ENCODE data around the gene MANEAL. TPM values are rescaled to one million over a fixed set of nuclear protein-coding genes. Genes with fewer than 3 reads are reported as not detected.

Gene MANEAL
- total and polyA plus RNA-seq, 2 of the 13 experiments (the other 11 are each of a cell fraction or from before 2014, with no cell fraction given): 20.8 to 26.4 TPM

GRCh38 chr1:37764414-37764825, 29.2 kb upstream of the MANEAL start (continued):
- TF ChIP-seq ZNF574 (CRISPR knock-in tag; IDR thresholded peaks at IDR 0.05): peak; percentile 94
- TF ChIP-seq RFX5 (IDR thresholded peaks at IDR 0.05; ENCODE audit: low read depth, low read length): no peak
- no peak for TF ChIP-seq U2AF1 (optimal IDR thresholded peaks at IDR 0.05; ENCODE audit: low read depth, low read length)
- peak; percentile 97 for TF ChIP-seq ZHX1 (CRISPR knock-in tag; IDR thresholded peaks at IDR 0.05; ENCODE audit: low read depth)
- peak; percentile 98 for TF ChIP-seq CHCHD3 (CRISPR knock-in tag; IDR thresholded peaks at IDR 0.05)
- peak; percentile 100 for TF ChIP-seq ZBTB44 (CRISPR knock-in tag; IDR thresholded peaks at IDR 0.05)
- peak; percentile 95 for TF ChIP-seq GZF1 (CRISPR knock-in tag; IDR thresholded peaks at IDR 0.05)
- peak; percentile 99 for TF ChIP-seq NRL (CRISPR knock-in tag; IDR thresholded peaks at IDR 0.05; ENCODE audit: borderline replicate concordance)
- peak; percentile 100 for TF ChIP-seq MXD3 (CRISPR knock-in tag; IDR thresholded peaks at IDR 0.05)
- no peak for TF ChIP-seq GPBP1L1 (CRISPR knock-in tag; IDR thresholded peaks at IDR 0.05)
- peak; percentile 96 for TF ChIP-seq ZFAT (CRISPR knock-in tag; conservative IDR thresholded peaks at IDR 0.05)
- no peak for TF ChIP-seq SRSF4 (IDR thresholded peaks at IDR 0.05; ENCODE audit: low read depth, low read length, poor library complexity, severe bottlenecking)
- peak; percentile 93 for TF ChIP-seq KMT2B (CRISPR knock-in tag; IDR thresholded peaks at IDR 0.05)
- TF ChIP-seq ESRRA (CRISPR knock-in tag; IDR thresholded peaks at IDR 0.05; ENCODE audit: low read depth): peak; percentile 84; the same call in 1 of the 2 replicates
- peak; percentile 99 for TF ChIP-seq ZNF816 (CRISPR knock-in tag; IDR thresholded peaks at IDR 0.05; ENCODE audit: borderline replicate concordance)
- TF ChIP-seq MAX (IDR thresholded peaks at IDR 0.05): 0 out of 2 replicates have a peak, but pooled peaks have one; percentile 24

Measured in HepG2 (cell line).